ENCODE measurements around the gene ABLIM3.

The ABLIM3 gene

DNA sequence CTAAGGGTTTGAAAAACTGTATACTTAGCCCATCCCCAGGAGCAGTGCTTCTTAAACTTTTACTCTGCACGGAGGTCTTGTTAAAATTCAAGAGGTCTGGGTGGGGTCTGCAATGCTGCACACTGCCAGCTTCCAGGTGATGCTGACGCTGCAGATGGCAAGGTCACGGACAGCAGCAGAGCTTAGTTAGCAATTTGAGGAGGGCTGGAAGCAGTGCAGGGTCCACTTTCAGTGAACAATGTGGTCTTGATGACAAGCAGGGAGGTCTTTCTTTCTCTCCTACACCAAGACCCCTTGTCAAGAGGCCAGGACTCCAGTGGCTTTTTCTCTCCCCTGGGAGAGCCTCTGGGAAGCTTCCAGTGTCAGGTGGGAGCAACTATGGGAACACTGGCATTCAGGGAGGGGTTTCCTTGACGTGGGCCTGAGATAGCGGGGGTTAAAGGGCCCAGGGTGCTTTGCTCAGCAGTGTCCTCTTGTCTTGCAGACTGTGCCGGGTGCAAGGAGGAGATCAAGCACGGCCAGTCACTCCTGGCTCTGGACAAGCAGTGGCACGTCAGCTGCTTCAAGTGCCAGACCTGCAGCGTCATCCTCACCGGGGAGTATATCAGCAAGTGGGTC, 65.3 kb downstream of the ABLIM3 start:
- TF ChIP-seq EGR1 (IDR thresholded peaks at IDR 0.05) (no peak), TEAD4 (IDR thresholded peaks at IDR 0.05) (no peak), FOXM1 (IDR thresholded peaks at IDR 0.05; ENCODE audit: borderline replicate concordance, low read depth) (no peak), EP300 (IDR thresholded peaks at IDR 0.05; ENCODE audit: borderline replicate concordance) (no peak), NFIC (IDR thresholded peaks at IDR 0.05) (no peak), CEBPB (IDR thresholded peaks at IDR 0.05) (no peak), ZBTB7A (IDR thresholded peaks at IDR 0.05; ENCODE audit: low read depth) (no peak), YY1 (IDR thresholded peaks at IDR 0.05; ENCODE audit: low read depth) (no peak), RAD21 (IDR thresholded peaks at IDR 0.05; ENCODE audit: low read depth) (no peak), TCF12 (IDR thresholded peaks at IDR 0.05; ENCODE audit: low read depth) (no peak)
- TF ChIP-seq, protein P1, sequence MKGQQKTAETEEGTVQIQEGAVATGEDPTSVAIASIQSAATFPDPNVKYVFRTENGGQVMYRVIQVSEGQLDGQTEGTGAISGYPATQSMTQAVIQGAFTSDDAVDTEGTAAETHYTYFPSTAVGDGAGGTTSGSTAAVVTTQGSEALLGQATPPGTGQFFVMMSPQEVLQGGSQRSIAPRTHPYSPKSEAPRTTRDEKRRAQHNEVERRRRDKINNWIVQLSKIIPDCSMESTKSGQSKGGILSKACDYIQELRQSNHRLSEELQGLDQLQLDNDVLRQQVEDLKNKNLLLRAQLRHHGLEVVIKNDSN (IDR thresholded peaks at IDR 0.05): no peak
- TF ChIP-seq, protein P2, sequence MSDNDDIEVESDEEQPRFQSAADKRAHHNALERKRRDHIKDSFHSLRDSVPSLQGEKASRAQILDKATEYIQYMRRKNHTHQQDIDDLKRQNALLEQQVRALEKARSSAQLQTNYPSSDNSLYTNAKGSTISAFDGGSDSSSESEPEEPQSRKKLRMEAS (IDR thresholded peaks at IDR 0.05): no peak
- TF ChIP-seq, protein P3, sequence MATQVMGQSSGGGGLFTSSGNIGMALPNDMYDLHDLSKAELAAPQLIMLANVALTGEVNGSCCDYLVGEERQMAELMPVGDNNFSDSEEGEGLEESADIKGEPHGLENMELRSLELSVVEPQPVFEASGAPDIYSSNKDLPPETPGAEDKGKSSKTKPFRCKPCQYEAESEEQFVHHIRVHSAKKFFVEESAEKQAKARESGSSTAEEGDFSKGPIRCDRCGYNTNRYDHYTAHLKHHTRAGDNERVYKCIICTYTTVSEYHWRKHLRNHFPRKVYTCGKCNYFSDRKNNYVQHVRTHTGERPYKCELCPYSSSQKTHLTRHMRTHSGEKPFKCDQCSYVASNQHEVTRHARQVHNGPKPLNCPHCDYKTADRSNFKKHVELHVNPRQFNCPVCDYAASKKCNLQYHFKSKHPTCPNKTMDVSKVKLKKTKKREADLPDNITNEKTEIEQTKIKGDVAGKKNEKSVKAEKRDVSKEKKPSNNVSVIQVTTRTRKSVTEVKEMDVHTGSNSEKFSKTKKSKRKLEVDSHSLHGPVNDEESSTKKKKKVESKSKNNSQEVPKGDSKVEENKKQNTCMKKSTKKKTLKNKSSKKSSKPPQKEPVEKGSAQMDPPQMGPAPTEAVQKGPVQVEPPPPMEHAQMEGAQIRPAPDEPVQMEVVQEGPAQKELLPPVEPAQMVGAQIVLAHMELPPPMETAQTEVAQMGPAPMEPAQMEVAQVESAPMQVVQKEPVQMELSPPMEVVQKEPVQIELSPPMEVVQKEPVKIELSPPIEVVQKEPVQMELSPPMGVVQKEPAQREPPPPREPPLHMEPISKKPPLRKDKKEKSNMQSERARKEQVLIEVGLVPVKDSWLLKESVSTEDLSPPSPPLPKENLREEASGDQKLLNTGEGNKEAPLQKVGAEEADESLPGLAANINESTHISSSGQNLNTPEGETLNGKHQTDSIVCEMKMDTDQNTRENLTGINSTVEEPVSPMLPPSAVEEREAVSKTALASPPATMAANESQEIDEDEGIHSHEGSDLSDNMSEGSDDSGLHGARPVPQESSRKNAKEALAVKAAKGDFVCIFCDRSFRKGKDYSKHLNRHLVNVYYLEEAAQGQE (IDR thresholded peaks at IDR 0.05; ENCODE audit: low read depth): no peak

DNA sequence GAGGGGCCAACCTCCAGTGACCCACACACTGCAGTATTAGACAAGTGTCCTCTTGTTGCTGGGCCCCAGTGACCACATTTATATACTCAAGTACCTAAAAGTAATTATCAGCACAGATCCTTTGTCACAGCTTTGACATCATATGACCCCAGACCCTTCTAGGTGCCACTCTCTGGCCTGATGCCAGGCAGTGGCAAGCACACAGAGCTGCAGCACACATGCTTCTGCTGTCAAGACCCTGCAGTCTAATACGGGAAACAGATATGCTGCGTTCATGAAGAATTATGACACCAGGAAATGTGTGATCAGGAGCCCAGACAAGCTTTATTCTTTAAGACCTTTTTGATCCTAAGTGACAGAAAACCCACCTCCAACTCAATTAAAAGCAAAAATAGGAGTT, 66.5 kb downstream of the ABLIM3 start:
- TF ChIP-seq, protein P2 (IDR thresholded peaks at IDR 0.05): no peak
- no peak for TF ChIP-seq TAF1 (IDR thresholded peaks at IDR 0.05; ENCODE audit: low read depth)

DNA sequence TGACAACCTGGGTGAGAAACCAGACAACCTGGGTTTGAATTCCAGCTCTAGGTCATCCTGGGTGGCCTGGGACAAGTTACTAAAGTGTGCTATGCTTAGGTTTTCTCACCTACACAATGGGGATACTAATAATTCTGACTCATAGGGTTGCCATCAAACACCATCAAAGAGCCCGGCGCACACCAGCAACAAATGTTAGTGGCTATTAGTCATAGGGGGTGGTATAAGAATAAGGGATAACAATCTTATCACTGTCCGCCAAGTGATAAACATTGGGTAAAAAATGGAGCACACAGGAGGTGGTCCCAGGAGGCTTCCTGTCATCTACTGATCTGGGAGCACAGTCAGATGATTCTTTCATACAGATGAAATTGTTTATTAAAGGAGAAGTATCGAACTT, 68.9 kb downstream of the ABLIM3 start:
- TF ChIP-seq RAD21 (IDR thresholded peaks at IDR 0.05; ENCODE audit: low read depth): no peak

DNA sequence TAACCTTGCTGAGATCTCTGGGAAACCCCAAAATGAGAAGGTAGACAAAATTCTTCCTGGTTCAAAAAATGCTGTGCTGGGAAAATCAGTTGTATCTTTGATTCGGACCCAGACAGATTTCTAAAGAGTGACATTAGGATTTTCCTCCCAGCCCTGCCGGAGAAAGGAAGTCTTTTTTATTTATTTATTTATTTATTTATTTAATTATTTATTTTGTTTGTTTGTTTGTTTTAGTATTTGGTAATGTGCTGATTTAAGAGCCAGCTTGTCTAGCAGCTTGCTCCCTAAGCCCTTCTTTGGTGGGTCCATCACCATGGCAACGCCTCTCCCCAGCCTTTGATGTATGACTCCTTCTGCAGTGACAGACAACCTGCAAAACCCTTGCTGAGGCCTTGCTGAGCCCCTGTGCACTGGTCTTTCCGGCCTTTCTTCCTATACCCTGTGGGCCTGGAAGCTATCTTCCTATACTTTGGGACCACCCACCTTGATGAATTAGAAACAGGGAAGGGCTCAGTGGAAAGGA, 69.7 kb downstream of the ABLIM3 start:
- TF ChIP-seq TEAD4 (IDR thresholded peaks at IDR 0.05) (no peak), FOXM1 (IDR thresholded peaks at IDR 0.05; ENCODE audit: borderline replicate concordance, low read depth) (no peak), EGR1 (IDR thresholded peaks at IDR 0.05) (no peak), EP300 (IDR thresholded peaks at IDR 0.05; ENCODE audit: borderline replicate concordance) (no peak), TAF1 (IDR thresholded peaks at IDR 0.05; ENCODE audit: low read depth) (no peak), ZBTB7A (IDR thresholded peaks at IDR 0.05; ENCODE audit: low read depth) (no peak), YY1 (IDR thresholded peaks at IDR 0.05; ENCODE audit: low read depth) (no peak), NFIC (IDR thresholded peaks at IDR 0.05) (no peak)
- TF ChIP-seq, protein P2 (IDR thresholded peaks at IDR 0.05): no peak
- TF ChIP-seq, protein P3 (IDR thresholded peaks at IDR 0.05; ENCODE audit: low read depth): no peak

DNA sequence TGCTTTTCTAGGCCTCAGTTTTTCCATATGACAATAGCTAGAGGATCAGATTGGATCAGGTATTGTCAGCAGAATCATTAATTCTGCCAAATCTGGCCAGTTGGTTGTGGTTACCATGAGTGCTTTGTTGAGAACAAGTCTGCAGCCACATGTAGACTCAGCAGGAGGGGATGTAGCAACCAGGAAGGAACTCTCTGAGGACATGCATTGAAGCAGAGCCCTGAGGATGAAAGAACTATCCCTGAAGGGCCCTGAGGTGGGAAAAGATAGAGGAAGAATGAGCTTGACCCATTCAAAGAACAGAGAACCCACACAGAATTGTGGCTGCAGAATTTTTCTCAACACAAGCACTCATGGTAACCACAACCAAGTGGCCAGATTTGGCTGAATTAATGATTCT, 70.3 kb downstream of the ABLIM3 start:
- TF ChIP-seq, protein P3 (IDR thresholded peaks at IDR 0.05; ENCODE audit: low read depth): no peak
- no peak for TF ChIP-seq EP300 (IDR thresholded peaks at IDR 0.05; ENCODE audit: borderline replicate concordance)
- TF ChIP-seq CEBPB (IDR thresholded peaks at IDR 0.05): no peak
- TF ChIP-seq ZBTB7A (IDR thresholded peaks at IDR 0.05; ENCODE audit: low read depth): no peak
- TF ChIP-seq, protein P1 (IDR thresholded peaks at IDR 0.05): no peak
- TF ChIP-seq, protein P2 (IDR thresholded peaks at IDR 0.05): no peak
- no peak for TF ChIP-seq TAF1 (IDR thresholded peaks at IDR 0.05; ENCODE audit: low read depth)
- TF ChIP-seq FOXM1 (IDR thresholded peaks at IDR 0.05; ENCODE audit: borderline replicate concordance, low read depth): no peak
